ENCODE data around the gene DCUN1D5. TPM values are rescaled to one million over a fixed set of nuclear protein-coding genes. Genes with fewer than 3 reads are reported as not detected.
A peak's percentile ranks its signal among the peaks of the same experiment; 100 is the strongest.

Gene DCUN1D5
- total and polyA plus RNA-seq, 2 of the 13 experiments (the other 11 are each of a cell fraction or from before 2014, with no cell fraction given), result 32.9 to 46.7 TPM

GRCh38 chr11:103108933-103109817 is 17.2 kb upstream of the DCUN1D5 start, which contains the start of gene DYNC2H1 (continued):
- no peak for TF ChIP-seq POLR2A (IDR thresholded peaks at IDR 0.05; ENCODE audit: insufficient read depth in 1 of 2, low read depth in 2 of 2, low read length in 2 of 2)
- no peak for TF ChIP-seq ZUFSP (CRISPR knock-in tag; IDR thresholded peaks at IDR 0.05; ENCODE audit: borderline replicate concordance)
- no peak for TF ChIP-seq CBX5 (CRISPR knock-in tag; IDR thresholded peaks at IDR 0.05; ENCODE audit: borderline replicate concordance)
- no peak for TF ChIP-seq ZFP82 (CRISPR knock-in tag; IDR thresholded peaks at IDR 0.05; ENCODE audit: borderline replicate concordance)
- no peak for TF ChIP-seq ZNF768 (CRISPR knock-in tag; IDR thresholded peaks at IDR 0.05)
- TF ChIP-seq ZNF317 (CRISPR knock-in tag; IDR thresholded peaks at IDR 0.05), result no peak
- no peak for TF ChIP-seq GTF2F1 (IDR thresholded peaks at IDR 0.05; ENCODE audit: low read length)
- peak; percentile 59 for TF ChIP-seq KAT8 (CRISPR knock-in tag; IDR thresholded peaks at IDR 0.05)
- TF ChIP-seq ZBTB25 (CRISPR knock-in tag; IDR thresholded peaks at IDR 0.05), result peak; percentile 34; the same call in 1 of the 2 replicates
- peak; percentile 62 for TF ChIP-seq YY1 (IDR thresholded peaks at IDR 0.05; ENCODE audit: insufficient read depth, insufficient replicate concordance, low read depth, low read length)
- peak; percentile 93 for TF ChIP-seq POGZ (CRISPR knock-in tag; IDR thresholded peaks at IDR 0.05)
- TF ChIP-seq JUN (CRISPR knock-in tag; IDR thresholded peaks at IDR 0.05), result no peak
- TF ChIP-seq GATAD2A (CRISPR knock-in tag; IDR thresholded peaks at IDR 0.05), result 0 out of 2 replicates have a peak, but pooled peaks have one; percentile 34
- TF ChIP-seq NFYB (CRISPR knock-in tag; IDR thresholded peaks at IDR 0.05), result no peak
- peak; percentile 72; the same call in 1 of the 2 replicates for TF ChIP-seq HDAC1 (CRISPR knock-in tag; IDR thresholded peaks at IDR 0.05)
- TF ChIP-seq TRIM24 (CRISPR knock-in tag; IDR thresholded peaks at IDR 0.05), result no peak
- peak; percentile 44; the same call in 1 of the 2 replicates for TF ChIP-seq RXRB (CRISPR knock-in tag; IDR thresholded peaks at IDR 0.05; ENCODE audit: borderline replicate concordance)
- TF ChIP-seq PCBP1 (IDR thresholded peaks at IDR 0.05; ENCODE audit: borderline replicate concordance, low read depth, low read length), result no peak
- TF ChIP-seq XBP1 (CRISPR knock-in tag; IDR thresholded peaks at IDR 0.05), result no peak
- TF ChIP-seq RERE (CRISPR knock-in tag; IDR thresholded peaks at IDR 0.05; ENCODE audit: low read depth), result no peak
- no peak for TF ChIP-seq NFRKB (IDR thresholded peaks at IDR 0.05)
- no peak for TF ChIP-seq HNRNPH1 (optimal IDR thresholded peaks at IDR 0.05; ENCODE audit: low read depth, low read length)
- peak; percentile 29; the same call in 1 of the 2 replicates for TF ChIP-seq FOSL2 (CRISPR knock-in tag; IDR thresholded peaks at IDR 0.05)
- no peak for TF ChIP-seq LCORL (IDR thresholded peaks at IDR 0.05)
- peak; percentile 45; the same call in 1 of the 2 replicates for TF ChIP-seq LCORL (CRISPR knock-in tag; IDR thresholded peaks at IDR 0.05)
